WTC11 (cell line): Measurements from ENCODE around the gene MCAT.

Experiments used
- CREB1 ChIP-seq: sonication (generic); formaldehyde crosslinking; IDR thresholded peaks from 2 replicates; pipeline ENCODE4 v1.8.0; 2023; ENCODE audit warnings: mild to moderate bottlenecking, missing genetic modification reagents
- ETV6 ChIP-seq: sonication (generic); formaldehyde crosslinking; IDR thresholded peaks from 2 replicates; pipeline ENCODE4 v1.8.1; 2022; ENCODE audit warnings: mild to moderate bottlenecking, missing genetic modification reagents
- FOXP1 ChIP-seq: sonication (generic); formaldehyde crosslinking; IDR thresholded peaks from 2 replicates; pipeline ENCODE4 v1.8.0; 2022; ENCODE audit warnings: missing genetic modification reagents, mild to moderate bottlenecking, moderate library complexity, borderline replicate concordance
- GABPB1 ChIP-seq: sonication (generic); formaldehyde crosslinking; IDR thresholded peaks from 2 replicates; pipeline ENCODE4 v1.8.1; 2023; ENCODE audit warnings: mild to moderate bottlenecking, missing genetic modification reagents
- HMGA2 ChIP-seq: fragments of 250-450 bp; sonication (Bioruptor Pico); IDR thresholded peaks from 2 replicates; pipeline ENCODE4 v1.4.0; 2021; ENCODE audit warnings: mild to moderate bottlenecking, moderate library complexity
- IRF2 ChIP-seq: sonication (generic); formaldehyde crosslinking; IDR thresholded peaks from 2 replicates; pipeline ENCODE4 v1.8.0; 2022; ENCODE audit warnings: low read depth, missing genetic modification reagents, borderline replicate concordance
- MXD4 ChIP-seq: fragments of 250-450 bp; sonication (Bioruptor Pico); IDR thresholded peaks from 2 replicates; pipeline ENCODE4 v1.8.0; 2021; ENCODE audit warnings: mild to moderate bottlenecking, moderate library complexity, borderline replicate concordance
- MYBL2 ChIP-seq: sonication (generic); formaldehyde crosslinking; IDR thresholded peaks from 2 replicates; pipeline ENCODE4 v1.8.1; 2023; ENCODE audit warnings: mild to moderate bottlenecking, moderate library complexity, missing genetic modification reagents
- TCF7 ChIP-seq: sonication (generic); formaldehyde crosslinking; IDR thresholded peaks from 2 replicates; pipeline ENCODE4 v1.8.0; 2022; ENCODE audit warnings: mild to moderate bottlenecking, low read depth, missing genetic modification reagents, moderate library complexity
- ZNF138 ChIP-seq: sonication (generic); formaldehyde crosslinking; conservative IDR thresholded peaks from 2 replicates; pipeline ENCODE4 v1.8.1; 2022; ENCODE audit warnings: mild to moderate bottlenecking, moderate library complexity, missing genetic modification reagents
- TF ChIP-seq, protein P1 (sequence below): fragments of 200-600 bp; IDR thresholded peaks from 2 replicates; pipeline ENCODE4 v1.8.0; 2022; ENCODE audit warnings: antibody characterized with exemption
- TF ChIP-seq, protein P2 (sequence below): sonication (generic); formaldehyde crosslinking; IDR thresholded peaks from 2 replicates; pipeline ENCODE4 v1.8.1; 2023; ENCODE audit warnings: mild to moderate bottlenecking, missing genetic modification reagents
- TF ChIP-seq, protein P3 (sequence below): sonication (generic); formaldehyde crosslinking; IDR thresholded peaks from 2 replicates; pipeline ENCODE4 v1.8.0; 2022; ENCODE audit warnings: mild to moderate bottlenecking, missing genetic modification reagents
- TF ChIP-seq, protein P4 (sequence below): fragments of 250-450 bp; sonication (Bioruptor Pico); IDR thresholded peaks from 2 replicates; pipeline ENCODE4 v2.1.2; 2022; ENCODE audit warnings: mild to moderate bottlenecking, moderate library complexity

DNA sequence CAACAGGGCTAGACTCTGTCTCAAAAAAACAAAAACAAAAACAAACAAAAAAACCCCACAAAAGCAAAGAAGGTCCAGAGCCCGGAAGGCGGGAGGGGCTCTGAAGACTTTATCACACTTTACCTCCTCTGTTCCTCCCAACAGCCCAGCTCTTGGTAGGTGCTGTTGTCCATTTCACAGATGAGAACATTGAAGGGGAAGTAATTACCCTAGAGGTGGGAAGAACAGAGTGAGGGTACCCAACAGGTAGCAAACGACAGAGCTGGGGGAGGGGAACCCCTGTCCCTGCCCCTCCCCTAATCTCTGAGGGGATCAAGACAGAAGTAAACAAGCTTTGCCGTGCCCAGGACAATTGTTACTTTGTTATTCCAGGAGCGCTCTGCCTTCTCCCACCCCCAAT is 33.7 kb downstream of the MCAT start:
- TF ChIP-seq, protein P1, sequence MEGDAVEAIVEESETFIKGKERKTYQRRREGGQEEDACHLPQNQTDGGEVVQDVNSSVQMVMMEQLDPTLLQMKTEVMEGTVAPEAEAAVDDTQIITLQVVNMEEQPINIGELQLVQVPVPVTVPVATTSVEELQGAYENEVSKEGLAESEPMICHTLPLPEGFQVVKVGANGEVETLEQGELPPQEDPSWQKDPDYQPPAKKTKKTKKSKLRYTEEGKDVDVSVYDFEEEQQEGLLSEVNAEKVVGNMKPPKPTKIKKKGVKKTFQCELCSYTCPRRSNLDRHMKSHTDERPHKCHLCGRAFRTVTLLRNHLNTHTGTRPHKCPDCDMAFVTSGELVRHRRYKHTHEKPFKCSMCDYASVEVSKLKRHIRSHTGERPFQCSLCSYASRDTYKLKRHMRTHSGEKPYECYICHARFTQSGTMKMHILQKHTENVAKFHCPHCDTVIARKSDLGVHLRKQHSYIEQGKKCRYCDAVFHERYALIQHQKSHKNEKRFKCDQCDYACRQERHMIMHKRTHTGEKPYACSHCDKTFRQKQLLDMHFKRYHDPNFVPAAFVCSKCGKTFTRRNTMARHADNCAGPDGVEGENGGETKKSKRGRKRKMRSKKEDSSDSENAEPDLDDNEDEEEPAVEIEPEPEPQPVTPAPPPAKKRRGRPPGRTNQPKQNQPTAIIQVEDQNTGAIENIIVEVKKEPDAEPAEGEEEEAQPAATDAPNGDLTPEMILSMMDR = no peak
- TF ChIP-seq, protein P2, sequence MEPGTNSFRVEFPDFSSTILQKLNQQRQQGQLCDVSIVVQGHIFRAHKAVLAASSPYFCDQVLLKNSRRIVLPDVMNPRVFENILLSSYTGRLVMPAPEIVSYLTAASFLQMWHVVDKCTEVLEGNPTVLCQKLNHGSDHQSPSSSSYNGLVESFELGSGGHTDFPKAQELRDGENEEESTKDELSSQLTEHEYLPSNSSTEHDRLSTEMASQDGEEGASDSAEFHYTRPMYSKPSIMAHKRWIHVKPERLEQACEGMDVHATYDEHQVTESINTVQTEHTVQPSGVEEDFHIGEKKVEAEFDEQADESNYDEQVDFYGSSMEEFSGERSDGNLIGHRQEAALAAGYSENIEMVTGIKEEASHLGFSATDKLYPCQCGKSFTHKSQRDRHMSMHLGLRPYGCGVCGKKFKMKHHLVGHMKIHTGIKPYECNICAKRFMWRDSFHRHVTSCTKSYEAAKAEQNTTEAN (CRISPR knock-in tag) = no peak
- TF ChIP-seq TCF7 (no peak), MXD4 (CRISPR knock-in tag) (no peak), HMGA2 (CRISPR knock-in tag) (no peak), ETV6 (CRISPR knock-in tag) (no peak), IRF2 (no peak), FOXP1 (CRISPR knock-in tag) (no peak), ZNF138 (no peak), MYBL2 (no peak), GABPB1 (CRISPR knock-in tag) (no peak), CREB1 (no peak)
- TF ChIP-seq, protein P3, sequence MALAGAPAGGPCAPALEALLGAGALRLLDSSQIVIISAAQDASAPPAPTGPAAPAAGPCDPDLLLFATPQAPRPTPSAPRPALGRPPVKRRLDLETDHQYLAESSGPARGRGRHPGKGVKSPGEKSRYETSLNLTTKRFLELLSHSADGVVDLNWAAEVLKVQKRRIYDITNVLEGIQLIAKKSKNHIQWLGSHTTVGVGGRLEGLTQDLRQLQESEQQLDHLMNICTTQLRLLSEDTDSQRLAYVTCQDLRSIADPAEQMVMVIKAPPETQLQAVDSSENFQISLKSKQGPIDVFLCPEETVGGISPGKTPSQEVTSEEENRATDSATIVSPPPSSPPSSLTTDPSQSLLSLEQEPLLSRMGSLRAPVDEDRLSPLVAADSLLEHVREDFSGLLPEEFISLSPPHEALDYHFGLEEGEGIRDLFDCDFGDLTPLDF (CRISPR knock-in tag) = no peak
- TF ChIP-seq, protein P4, sequence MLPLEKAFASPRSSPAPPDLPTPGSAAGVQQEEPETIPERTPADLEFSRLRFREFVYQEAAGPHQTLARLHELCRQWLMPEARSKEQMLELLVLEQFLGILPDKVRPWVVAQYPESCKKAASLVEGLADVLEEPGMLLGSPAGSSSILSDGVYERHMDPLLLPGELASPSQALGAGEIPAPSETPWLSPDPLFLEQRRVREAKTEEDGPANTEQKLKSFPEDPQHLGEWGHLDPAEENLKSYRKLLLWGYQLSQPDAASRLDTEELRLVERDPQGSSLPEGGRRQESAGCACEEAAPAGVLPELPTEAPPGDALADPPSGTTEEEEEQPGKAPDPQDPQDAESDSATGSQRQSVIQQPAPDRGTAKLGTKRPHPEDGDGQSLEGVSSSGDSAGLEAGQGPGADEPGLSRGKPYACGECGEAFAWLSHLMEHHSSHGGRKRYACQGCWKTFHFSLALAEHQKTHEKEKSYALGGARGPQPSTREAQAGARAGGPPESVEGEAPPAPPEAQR (CRISPR knock-in tag) = no peak
